Skeletal muscle satellite cell (primary cell): ENCODE results near the gene HDAC10.

ENCODE experiments used
- H3K27me3 ChIP-seq: 2 replicates; pipeline ENCODE4 v1.7.0; 2013; ENCODE audit warnings: low read length; ENCODE audit not compliant: control insufficient read depth, insufficient read depth
- H3K36me3 ChIP-seq: 2 replicates; pipeline ENCODE4 v1.7.0; 2013; ENCODE audit warnings: mild to moderate bottlenecking, control low read depth, low read length; ENCODE audit not compliant: insufficient read depth
- H3K4me1 ChIP-seq: 2 replicates; pipeline ENCODE4 v1.7.0; 2013; ENCODE audit warnings: low read length; ENCODE audit not compliant: control insufficient read depth, insufficient read depth
- H3K4me2 ChIP-seq: 2 replicates; pipeline ENCODE4 v1.7.0; 2013; ENCODE audit warnings: mild to moderate bottlenecking, low read length
- H3K4me3 ChIP-seq: 2 replicates; pipeline ENCODE4 v1.7.0; 2013; ENCODE audit warnings: low read length
- H3K9ac ChIP-seq: 2 replicates; pipeline ENCODE4 v1.7.0; 2013; ENCODE audit warnings: mild to moderate bottlenecking, low read depth, low read length, moderate library complexity
- H3K9me3 ChIP-seq: replicated peaks from 2 replicates; pipeline ENCODE4 v1.7.0; 2013; ENCODE audit warnings: mild to moderate bottlenecking, control low read depth, low read length

Gene HDAC10

GRCh38 chr22:50257451-50258360, 6.6 kb upstream of the HDAC10 start:
- H3K27me3 ChIP-seq: no peaks in the 10 kb centered on the region
- no peak overlapping the region for H3K9ac ChIP-seq
- H3K9me3 ChIP-seq: no peaks in the 10 kb centered on the region
- H3K4me2 ChIP-seq: no peak overlapping the region
- H3K4me1 ChIP-seq: peaks cover 29% of the 10 kb centered on the region
- no peak overlapping the region for H3K4me3 ChIP-seq
- peaks cover 20% of the 10 kb centered on the region for H3K36me3 ChIP-seq

GRCh38 chr22:50257041-50257440, 6.0 kb upstream of the HDAC10 start:
- no peak overlapping the region for H3K4me3 ChIP-seq
- H3K27me3 ChIP-seq: no peaks in the 10 kb centered on the region
- peaks cover 23% of the 10 kb centered on the region for H3K4me1 ChIP-seq
- peaks cover 20% of the 10 kb centered on the region for H3K36me3 ChIP-seq
- no peak overlapping the region for H3K9ac ChIP-seq
- no peak overlapping the region for H3K4me2 ChIP-seq
- H3K9me3 ChIP-seq: no peaks in the 10 kb centered on the region

- Histone ChIP-seq H3K4me1 (peaks cover 26% of the 10 kb centered on the region), H3K9me3 (no peaks in the 10 kb centered on the region), H3K9ac (no peak overlapping the region), H3K36me3 (peaks cover 20% of the 10 kb centered on the region), H3K27me3 (no peaks in the 10 kb centered on the region), H3K4me2 (no peak overlapping the region), H3K4me3 (no peak overlapping the region)
Observed at GRCh38 chr22:50256258-50256862, 5.3 kb upstream of the HDAC10 start.

GRCh38 chr22:50255607-50256006, 4.5 kb upstream of the HDAC10 start:
- Histone ChIP-seq H3K36me3 (peaks cover 20% of the 10 kb centered on the region), H3K9me3 (no peaks in the 10 kb centered on the region), H3K4me1 (peaks cover 30% of the 10 kb centered on the region), H3K4me2 (no peak overlapping the region), H3K4me3 (no peak overlapping the region), H3K27me3 (no peaks in the 10 kb centered on the region), H3K9ac (no peak overlapping the region)

GRCh38 chr22:50255099-50255498, 4.0 kb upstream of the HDAC10 start:
- Histone ChIP-seq H3K4me1 (peaks cover 30% of the 10 kb centered on the region), H3K27me3 (no peaks in the 10 kb centered on the region), H3K4me2 (no peak overlapping the region), H3K36me3 (peaks cover 20% of the 10 kb centered on the region), H3K9ac (no peak overlapping the region), H3K9me3 (no peaks in the 10 kb centered on the region), H3K4me3 (no peak overlapping the region)

- no peak overlapping the region for H3K9ac ChIP-seq
- H3K36me3 ChIP-seq: peaks cover 20% of the 10 kb centered on the region
- H3K4me3 ChIP-seq: no peak overlapping the region
- peaks cover 29% of the 10 kb centered on the region for H3K4me1 ChIP-seq
- H3K4me2 ChIP-seq: no peak overlapping the region
- no peaks in the 10 kb centered on the region for H3K9me3 ChIP-seq
- no peaks in the 10 kb centered on the region for H3K27me3 ChIP-seq
Observed at GRCh38 chr22:50253941-50254340, 2.9 kb upstream of the HDAC10 start.

- no peaks in the 10 kb centered on the region for H3K9me3 ChIP-seq
- peaks cover 20% of the 10 kb centered on the region for H3K36me3 ChIP-seq
- no peak overlapping the region for H3K4me3 ChIP-seq
Observed at GRCh38 chr22:50253046-50253915, 2.2 kb upstream of the HDAC10 start.

GRCh38 chr22:50252082-50253045, 1.3 kb upstream of the HDAC10 start:
- Histone ChIP-seq H3K4me2 (peak overlapping the region; percentile 100), H3K9me3 (no peaks in the 10 kb centered on the region), H3K27me3 (no peaks in the 10 kb centered on the region), H3K4me1 (peaks cover 23% of the 10 kb centered on the region), H3K4me3 (no peak overlapping the region), H3K36me3 (peaks cover 21% of the 10 kb centered on the region), H3K9ac (no peak overlapping the region)

More at GRCh38 chr22:50253046-50253915, 2.2 kb upstream of the HDAC10 start:
- H3K9ac ChIP-seq: no peak overlapping the region
- H3K27me3 ChIP-seq: no peaks in the 10 kb centered on the region
- peaks cover 23% of the 10 kb centered on the region for H3K4me1 ChIP-seq
- H3K4me2 ChIP-seq: no peak overlapping the region

- peaks cover 27% of the 10 kb centered on the region for H3K36me3 ChIP-seq
- no peaks in the 10 kb centered on the region for H3K9me3 ChIP-seq
- no peaks in the 10 kb centered on the region for H3K27me3 ChIP-seq
- peaks cover 23% of the 10 kb centered on the region for H3K4me1 ChIP-seq
- H3K4me2 ChIP-seq: peak overlapping the region; percentile 100
- H3K4me3 ChIP-seq: peak overlapping the region; percentile 93
- peak overlapping the region; percentile 95 for H3K9ac ChIP-seq
Observed at GRCh38 chr22:50251477-50252081, 514 bp upstream of the HDAC10 start.

- Histone ChIP-seq H3K4me2 (peak overlapping the region; percentile 100), H3K36me3 (peaks cover 29% of the 10 kb centered on the region), H3K27me3 (no peaks in the 10 kb centered on the region), H3K9ac (peak overlapping the region; percentile 95), H3K4me1 (peaks cover 32% of the 10 kb centered on the region), H3K9me3 (no peaks in the 10 kb centered on the region), H3K4me3 (peak overlapping the region; percentile 93)
Observed at GRCh38 chr22:50250249-50250554, 863 bp downstream of the HDAC10 start.
